Nephron (organoid): ENCODE measurements around the gene PERCC1.

ENCODE experiments used
- H3K27ac Mint-ChIP-seq, 3 experiments: 2 replicates each; pipeline ENCODE4 v1.8.0; 2020; ENCODE audit warnings: mixed read lengths in 3 of 3, mild to moderate bottlenecking in 2 of 3, moderate library complexity in 1 of 3
- H3K27me3 Mint-ChIP-seq: 2 replicates; pipeline ENCODE4 v1.8.0; 2021; ENCODE audit warnings: low read depth, mild to moderate bottlenecking, moderate library complexity, mixed read lengths
- H3K36me3 Mint-ChIP-seq: 2 replicates; pipeline ENCODE4 v1.8.0; 2020; ENCODE audit warnings: low read depth, mixed read lengths
- H3K4me1 Mint-ChIP-seq: 2 replicates; pipeline ENCODE4 v1.8.0; 2020; ENCODE audit warnings: mixed read lengths
- H3K4me3 Mint-ChIP-seq, 3 experiments: 2 replicates each; pipeline ENCODE4 v1.8.0; 2020; ENCODE audit warnings: mild to moderate bottlenecking in 3 of 3, mixed read lengths in 3 of 3, moderate library complexity in 2 of 3
- H3K9me3 Mint-ChIP-seq: 2 replicates; pipeline ENCODE4 v1.8.0; 2020; ENCODE audit warnings: mixed read lengths
- CTCF ChIP-seq, 3 experiments: fragments of 200-600 bp; sonication (generic); IDR thresholded peaks; one replicate each; pipeline ENCODE4 v1.5.0; 2021; ENCODE audit warnings: antibody characterized with exemption in 3 of 3; ENCODE audit not compliant: unreplicated experiment in 3 of 3

PERCC1 gene

GRCh38 chr16:1395444-1396031 lies 35.3 kb upstream of the PERCC1 start:
- no peaks in the 10 kb centered on the region for H3K9me3 Mint-ChIP-seq

GRCh38 chr16:1397779-1398178 lies 33.1 kb upstream of the PERCC1 start:
- peaks cover 17% of the 10 kb centered on the region for H3K36me3 Mint-ChIP-seq
- H3K27me3 Mint-ChIP-seq = no peaks in the 10 kb centered on the region
- no peaks in the 10 kb centered on the region for H3K9me3 Mint-ChIP-seq
- no peak overlapping the region for H3K4me3 Mint-ChIP-seq
- no peaks in the 10 kb centered on the region for H3K4me1 Mint-ChIP-seq
- TF ChIP-seq CTCF (IDR thresholded peaks at IDR 0.05; ENCODE audit: unreplicated experiment in 3 of 3) = no peak
- no peak overlapping the region for H3K27ac Mint-ChIP-seq

More at GRCh38 chr16:1395444-1396031, 35.3 kb upstream of the PERCC1 start:
- Mint-ChIP-seq H3K36me3 (peaks cover 21% of the 10 kb centered on the region), H3K27ac (no peak overlapping the region), H3K4me3 (no peak overlapping the region), H3K27me3 (no peaks in the 10 kb centered on the region), H3K4me1 (no peaks in the 10 kb centered on the region)
- TF ChIP-seq CTCF (IDR thresholded peaks at IDR 0.05; ENCODE audit: unreplicated experiment in 3 of 3) = no peak

GRCh38 chr16:1398351-1398750 lies 32.5 kb upstream of the PERCC1 start:
- Mint-ChIP-seq H3K27ac (no peak overlapping the region), H3K36me3 (peaks cover 16% of the 10 kb centered on the region), H3K9me3 (no peaks in the 10 kb centered on the region), H3K4me1 (no peaks in the 10 kb centered on the region), H3K27me3 (no peaks in the 10 kb centered on the region), H3K4me3 (no peak overlapping the region)
- no peak for TF ChIP-seq CTCF (IDR thresholded peaks at IDR 0.05; ENCODE audit: unreplicated experiment in 3 of 3)

DNA sequence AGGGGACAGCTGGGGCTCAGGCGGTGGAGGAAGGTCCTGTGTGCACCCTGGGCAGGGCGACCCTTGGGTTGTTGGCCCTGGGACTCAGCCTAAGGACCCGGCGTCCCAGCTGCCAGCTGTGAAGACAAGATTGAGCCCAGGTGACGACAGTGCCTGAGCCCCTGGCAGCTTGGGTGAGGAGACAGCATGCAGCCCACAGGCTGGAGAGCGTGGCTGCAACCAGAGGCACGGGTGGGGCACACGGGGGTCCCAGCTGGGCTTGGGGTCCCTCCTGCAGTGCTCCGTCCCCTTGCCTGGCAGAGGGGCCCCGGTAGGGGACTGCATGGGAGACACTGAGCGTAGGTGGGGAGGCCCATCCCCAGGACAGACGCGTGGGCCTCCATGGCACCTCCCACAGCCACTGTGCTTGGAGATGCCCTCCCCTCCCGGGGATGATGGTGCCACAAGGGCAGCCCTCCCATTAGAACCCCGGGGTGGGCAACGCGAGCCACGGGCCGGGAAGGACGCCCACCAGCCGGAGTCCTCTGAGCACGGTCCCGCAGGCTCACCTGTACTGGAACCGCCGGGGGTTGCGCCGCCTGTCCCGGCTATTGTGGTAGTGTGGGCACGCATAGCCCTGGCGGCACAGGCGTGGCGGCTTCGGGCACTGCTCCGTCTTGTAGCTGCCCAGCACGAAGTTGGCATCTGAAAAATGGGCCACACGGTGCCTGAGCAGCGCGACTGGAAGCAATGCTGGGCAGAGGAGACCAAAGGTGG lies 31.9 kb upstream of the PERCC1 start:
- Mint-ChIP-seq H3K27ac (no peak overlapping the region), H3K36me3 (peaks cover 19% of the 10 kb centered on the region), H3K4me3 (no peak overlapping the region), H3K4me1 (no peaks in the 10 kb centered on the region), H3K27me3 (no peaks in the 10 kb centered on the region), H3K9me3 (no peaks in the 10 kb centered on the region)
- TF ChIP-seq CTCF (IDR thresholded peaks at IDR 0.05; ENCODE audit: unreplicated experiment in 3 of 3) = no peak

- H3K27me3 Mint-ChIP-seq = no peaks in the 10 kb centered on the region
- H3K4me1 Mint-ChIP-seq = no peaks in the 10 kb centered on the region
- H3K4me3 Mint-ChIP-seq = no peak overlapping the region
Measured at GRCh38 chr16:1401061-1401757, 29.7 kb upstream of the PERCC1 start.

More at GRCh38 chr16:1401061-1401757, 29.7 kb upstream of the PERCC1 start:
- H3K9me3 Mint-ChIP-seq = no peaks in the 10 kb centered on the region
- no peak overlapping the region for H3K27ac Mint-ChIP-seq
- no peak for TF ChIP-seq CTCF (IDR thresholded peaks at IDR 0.05; ENCODE audit: unreplicated experiment in 3 of 3)
- H3K36me3 Mint-ChIP-seq = peaks cover 19% of the 10 kb centered on the region
